HG03520 (cell line): Measurements from ENCODE around the gene NDUFA1.
"Not testable (repeated sequence)": the region's sequence is repeated elsewhere in the genome, so short reads cannot be mapped to it uniquely, and the experiment has no call there.

Experiments
- ATAC-seq: cut with Tn5 transposase; IDR thresholded peaks from one replicate; pipeline ENCODE4 v1.9.1; 2021; ENCODE audit warnings: mild to moderate bottlenecking, moderate library complexity; ENCODE audit not compliant: unreplicated experiment

Gene NDUFA1

GRCh38 chrX:119871599-119872395, at the start of gene NDUFA1, which contains the start of gene RNF113A:
TSS of gene NDUFA1 (plus strand) at chrX:119871832. CDS start at chrX:119871912, 80 bp downstream.
TSS of gene RNF113A (minus strand) at chrX:119871733. CDS start at chrX:119871613, 120 bp downstream.
- ATAC-seq: peak; percentile 86

DNA sequence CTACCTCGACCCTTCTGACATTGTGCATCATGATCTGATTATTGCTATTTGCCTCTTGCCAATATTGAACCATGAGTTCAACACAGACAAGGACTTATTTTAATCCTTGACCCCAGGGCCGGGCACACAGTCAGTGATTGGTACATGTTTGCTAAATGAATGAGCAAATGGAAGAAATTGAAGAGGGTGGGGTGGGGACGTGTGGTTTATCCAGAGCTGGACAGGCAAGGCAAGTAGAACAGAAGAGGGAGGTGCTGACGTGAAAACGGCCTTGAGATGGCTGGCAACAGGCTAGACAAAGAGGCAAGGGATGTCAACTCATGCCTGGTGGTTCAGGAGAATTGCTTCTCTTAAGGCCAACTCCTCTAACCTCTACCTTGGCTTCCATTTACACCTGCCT, 47.4 kb upstream of the NDUFA1 start:
- not testable (repeated sequence) for ATAC-seq

DNA sequence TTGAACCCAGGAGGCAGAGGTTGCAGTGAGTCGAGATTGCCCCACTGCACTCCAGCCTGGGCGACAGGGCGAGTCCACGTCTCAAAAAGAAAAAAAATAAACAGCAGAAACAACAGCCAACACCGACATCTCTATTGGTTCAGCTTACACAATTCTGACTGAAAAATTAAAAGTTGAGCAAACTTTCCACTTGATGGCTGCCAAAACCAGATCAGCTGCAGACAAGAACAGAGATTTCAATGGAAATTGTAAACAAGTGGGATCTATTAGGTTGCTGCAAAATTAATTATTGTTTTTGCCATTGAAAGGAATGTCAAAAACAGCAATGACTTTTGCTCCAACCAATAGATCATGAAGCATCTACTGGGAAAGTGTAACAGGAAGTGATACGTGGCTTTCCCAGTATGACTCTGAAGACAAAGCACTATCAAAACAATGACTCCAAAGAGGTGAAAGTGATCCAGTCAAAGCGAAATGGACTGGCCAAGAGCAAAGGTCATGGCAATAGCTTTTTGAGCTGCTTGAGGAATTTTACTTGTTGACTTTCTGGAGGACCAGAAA, 45.2 kb upstream of the NDUFA1 start:
- no peak for ATAC-seq

GRCh38 chrX:119828446-119828845, 43.2 kb upstream of the NDUFA1 start:
- no peak for ATAC-seq

DNA sequence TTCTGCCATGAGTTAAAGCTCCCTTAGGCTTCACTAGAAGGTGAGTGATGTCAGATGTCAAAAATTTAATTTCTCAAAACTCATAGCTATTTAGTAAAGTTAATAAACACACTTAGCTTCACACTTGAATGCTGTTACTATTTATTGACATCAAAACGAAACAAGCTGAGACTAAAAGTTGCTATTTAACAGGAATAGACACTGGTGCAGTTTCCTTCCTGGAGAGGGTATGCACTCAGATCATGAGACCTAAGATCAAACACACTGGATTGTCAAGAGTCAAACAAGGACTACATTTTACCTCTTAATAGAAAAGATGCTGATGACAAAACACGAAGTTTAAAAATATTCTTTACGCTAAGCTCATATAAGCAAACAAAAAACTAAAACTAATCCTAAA, 37.7 kb upstream of the NDUFA1 start:
- no peak for ATAC-seq

- peak; percentile 96 for ATAC-seq
Observed at GRCh38 chrX:119852382-119853353, 19.0 kb upstream of the NDUFA1 start, which contains the start of gene UPF3B. TSS of gene UPF3B (minus strand) at chrX:119852963. CDS start at chrX:119852928, 35 bp downstream.

GRCh38 chrX:119853444-119853843, 18.2 kb upstream of the NDUFA1 start:
- no peak for ATAC-seq

GRCh38 chrX:119870626-119871131, 953 bp upstream of the NDUFA1 start:
- no peak for ATAC-seq

- peak; percentile 20 for ATAC-seq
Observed at GRCh38 chrX:119871245-119871598, 410 bp upstream of the NDUFA1 start.

GRCh38 chrX:119878740-119879139, 7.1 kb downstream of the NDUFA1 start:
- no peak for ATAC-seq

DNA sequence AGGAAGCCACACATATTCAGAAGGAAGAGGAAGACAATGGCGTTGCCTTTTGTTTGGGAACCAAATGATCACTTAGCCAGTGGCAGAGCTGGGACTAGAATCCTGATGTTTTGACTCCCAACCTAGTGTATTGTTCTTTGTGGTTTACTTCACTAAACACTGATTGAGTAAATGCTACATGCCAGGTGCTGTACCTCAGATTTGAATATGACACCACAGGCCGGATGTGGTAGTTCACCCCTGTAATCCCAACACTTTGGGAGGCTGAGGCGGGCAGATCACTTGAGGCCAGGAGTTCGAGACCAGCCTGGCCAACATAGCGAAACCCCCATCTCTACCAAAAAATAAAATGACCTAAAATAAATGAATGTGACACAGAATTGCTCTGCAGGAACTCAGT, 8.4 kb downstream of the NDUFA1 start:
- no peak for ATAC-seq

DNA sequence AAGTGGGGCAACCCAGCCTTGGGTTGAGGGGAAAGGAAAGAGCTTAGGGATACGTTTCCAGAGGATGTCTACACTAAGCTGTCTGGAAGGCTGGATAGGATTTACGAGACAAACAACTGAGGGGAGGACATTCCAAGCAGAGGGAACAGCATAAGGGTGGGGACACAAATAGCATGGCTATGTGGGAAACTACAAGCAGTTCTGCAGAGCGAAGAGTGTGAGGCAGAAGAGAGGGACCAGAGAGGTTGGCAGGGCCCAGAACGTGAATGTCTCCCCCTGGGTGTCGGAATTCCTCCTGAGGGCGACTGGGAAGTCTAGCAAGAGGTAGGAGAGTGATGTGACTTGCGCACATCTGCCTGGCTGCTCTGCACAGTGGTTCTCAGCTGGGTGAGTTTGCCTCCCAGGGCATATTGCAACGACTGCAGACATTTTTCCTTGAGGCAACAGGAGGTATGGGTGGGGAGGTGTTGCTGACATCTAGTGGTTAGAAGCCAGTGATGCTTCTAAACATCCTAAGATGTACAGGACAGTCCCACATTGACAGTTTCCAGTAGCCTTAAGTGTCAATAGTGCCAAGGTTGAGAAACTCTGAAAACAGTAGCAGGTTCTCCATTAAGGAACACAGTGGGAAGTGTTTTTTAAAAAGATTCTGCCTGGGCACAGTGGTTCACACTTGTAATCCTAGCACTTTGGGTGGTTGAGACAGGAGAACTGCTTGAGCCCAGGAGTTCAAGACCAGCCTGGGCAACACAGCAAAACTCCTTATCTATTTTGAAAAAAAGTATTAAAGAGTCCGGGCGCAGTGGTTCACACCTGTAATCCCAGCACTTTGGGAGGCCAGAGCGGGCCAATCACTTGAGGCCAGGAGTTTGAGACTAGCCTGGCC, 9.2 kb downstream of the NDUFA1 start:
- peak; percentile 91 for ATAC-seq

DNA sequence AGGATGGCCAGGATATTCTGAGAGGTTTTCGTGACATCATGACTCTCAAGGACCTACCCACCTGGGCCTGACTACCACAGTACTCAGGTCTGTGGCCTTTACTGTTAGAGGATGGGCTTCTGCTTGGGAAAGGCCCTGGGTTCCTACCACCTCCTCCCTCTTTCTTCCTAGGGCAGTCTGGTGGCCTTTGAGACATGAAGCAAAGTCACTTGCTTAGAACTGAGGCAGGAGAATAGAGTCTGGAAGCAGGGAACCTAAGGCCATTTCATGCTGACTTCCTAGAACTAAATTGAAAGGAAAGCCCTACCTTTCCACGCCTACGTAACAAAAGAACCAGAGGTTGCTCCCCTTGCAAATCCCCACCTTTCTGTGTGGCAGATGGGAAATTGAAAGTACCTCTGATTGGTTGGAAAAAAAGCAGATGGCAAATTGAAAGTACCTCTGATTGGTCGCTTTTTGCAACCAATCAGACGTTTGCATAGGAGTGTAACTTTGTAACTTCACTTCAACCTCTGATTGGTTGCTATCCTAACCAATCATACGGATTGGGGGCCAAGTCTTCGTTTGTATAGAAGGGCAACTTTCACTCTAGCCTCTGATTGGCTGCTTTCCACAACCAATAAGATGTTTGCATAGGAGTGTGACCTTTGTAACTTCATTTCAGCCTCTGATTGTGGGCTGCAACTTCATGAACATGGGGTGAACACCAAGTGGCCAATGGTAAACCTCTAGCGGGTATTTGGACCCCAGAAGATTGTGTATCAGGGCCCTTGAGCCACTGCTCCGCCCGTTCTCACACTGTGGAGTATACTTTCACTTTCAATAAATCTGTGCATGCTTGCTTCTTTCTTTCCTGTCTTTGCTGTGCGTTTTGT, 14.2 kb downstream of the NDUFA1 start:
- no peak for ATAC-seq

DNA sequence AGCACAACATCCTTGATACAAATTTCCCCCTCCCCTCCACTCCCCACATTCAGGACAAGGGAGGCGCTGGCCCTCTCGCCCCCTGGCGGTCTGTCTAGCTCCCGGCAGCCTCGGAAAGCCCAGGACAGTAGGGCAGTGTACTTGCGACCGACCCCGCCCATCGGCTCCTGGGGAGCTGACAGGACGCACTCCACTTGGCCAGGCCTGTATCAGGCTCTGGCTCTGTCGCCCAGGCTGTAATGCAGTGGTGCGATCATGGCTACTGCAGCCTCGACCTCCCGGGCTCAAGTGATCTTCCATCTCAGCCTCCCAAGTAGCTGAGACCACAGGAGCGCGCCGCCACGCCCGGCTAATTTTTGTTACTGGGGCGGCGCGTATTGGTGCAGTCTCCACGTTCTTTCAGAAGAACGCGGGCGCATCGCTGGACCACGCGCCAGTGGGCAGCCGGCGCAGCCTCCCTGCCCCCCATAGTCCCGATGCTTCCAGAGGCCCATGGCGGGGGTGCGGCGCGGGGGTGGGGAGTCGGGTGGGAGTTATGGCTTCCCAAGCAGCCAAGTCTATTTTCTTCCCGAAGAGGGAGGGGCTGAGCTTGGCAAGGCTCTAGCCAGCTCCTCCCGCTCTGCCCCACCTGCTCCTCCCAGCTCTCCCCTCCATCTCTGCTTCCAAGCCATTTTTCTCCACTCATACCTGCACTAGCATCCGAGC, 16.2 kb downstream of the NDUFA1 start:
- ATAC-seq: no peak

GRCh38 chrX:119890626-119891025, 19.0 kb downstream of the NDUFA1 start:
- ATAC-seq: not testable (repeated sequence)

DNA sequence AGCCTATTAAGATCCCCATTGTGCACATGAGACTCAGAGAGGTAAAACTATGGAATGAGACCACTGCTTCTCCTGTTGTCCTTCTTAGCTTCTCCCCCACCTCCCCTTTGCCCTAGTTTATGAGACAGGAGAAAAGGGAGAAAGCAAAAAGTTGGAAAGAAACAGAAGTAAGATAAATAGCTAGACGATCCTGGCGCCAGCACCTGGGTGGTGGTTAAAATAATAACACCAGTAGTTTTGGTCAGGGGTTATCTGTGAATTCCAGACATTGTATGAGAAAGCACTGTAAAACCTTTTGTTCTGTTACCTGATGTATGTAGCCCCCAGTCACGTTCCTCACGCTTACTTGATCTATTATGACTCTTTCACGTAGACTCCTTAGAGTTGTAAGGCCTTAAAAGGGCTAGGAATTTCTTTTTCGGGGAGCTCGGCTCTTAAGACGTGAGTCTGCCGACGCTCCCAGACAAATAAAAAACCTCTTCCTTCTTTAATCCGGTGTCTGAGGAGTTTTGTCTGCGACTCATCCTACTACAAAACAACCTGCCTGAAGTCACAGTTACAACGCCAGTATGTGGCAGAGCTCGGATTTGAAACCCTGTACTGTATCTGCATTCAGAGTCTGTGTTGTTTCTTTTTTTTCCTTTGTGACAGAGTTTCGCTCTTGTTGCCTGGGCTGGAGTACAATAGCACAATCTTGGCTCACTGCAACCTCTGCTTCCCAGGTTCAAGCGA, 20.5 kb downstream of the NDUFA1 start:
- not testable (repeated sequence) for ATAC-seq

DNA sequence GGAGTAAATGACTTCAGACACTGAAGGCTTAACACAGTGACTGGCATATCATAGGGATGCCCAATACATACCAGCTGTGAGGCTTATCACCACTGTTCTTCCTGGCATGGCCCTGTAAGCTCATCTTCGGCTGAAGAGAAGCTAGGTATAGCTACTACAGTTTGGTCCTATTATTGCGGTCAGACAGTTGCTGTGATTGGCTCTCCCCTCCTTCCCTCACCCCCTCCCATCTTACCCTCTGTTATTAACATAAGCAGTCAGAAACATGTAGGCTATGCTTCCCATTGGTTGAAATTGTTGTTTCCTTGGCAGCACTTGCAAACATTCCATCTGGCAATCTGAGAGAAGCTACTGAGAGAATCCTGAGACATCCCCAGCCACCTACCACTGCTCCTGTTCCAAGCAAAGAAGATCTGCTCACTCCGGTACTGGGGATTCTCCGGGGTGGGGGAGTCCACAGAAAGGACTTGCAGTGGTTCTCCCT, 24.3 kb downstream of the NDUFA1 start, which contains the start of gene AKAP14:
Gene AKAP14, plus strand, starts transcription at position 51 of the 484 bp plus-strand sequence. CDS start 7,331 bp downstream, outside the sequence.
- no peak for ATAC-seq
